Measurements from ENCODE around the gene NOSIP. TPM values are rescaled to one million over a fixed set of nuclear protein-coding genes. Genes with fewer than 3 reads are reported as not detected.
A peak's percentile ranks its signal among the peaks of the same experiment; 100 is the strongest.

NOSIP gene
- total and polyA plus RNA-seq, 3 experiments from 2014 or later, result 62.5 to 414 (median 64.3) TPM

- Mint-ChIP-seq H3K36me3 (peaks cover 0 to 31% (median 8%) of the 10 kb centered on the region in 3 donors), H3K4me3 (peak overlapping the region; percentile 85 to 96 (median 90)), H3K27me3 (peaks cover 0 to 5% of the 10 kb centered on the region in 2 donors), H3K4me1 (peaks cover 33 to 45% (median 34%) of the 10 kb centered on the region in 3 donors), H3K27ac (peak overlapping the region; percentile 77 to 95 (median 90)), H3K9me3 (no peaks in the 10 kb centered on the region)
- Histone ChIP-seq H3K36me3 (ENCODE audit: insufficient read depth, low read length) (peaks cover 8% of the 10 kb centered on the region), H3K9me3 (ENCODE audit: low read length) (no peaks in the 10 kb centered on the region), H3K27me3 (ENCODE audit: insufficient read depth, low read length, poor library complexity, severe bottlenecking) (no peaks in the 10 kb centered on the region), H3K4me1 (ENCODE audit: insufficient read depth, low read length) (peaks cover 26% of the 10 kb centered on the region), H3K4me3 (ENCODE audit: low read length) (peak overlapping the region; percentile 95), H3K27ac (ENCODE audit: low read depth, low read length) (peak overlapping the region; percentile 88)
- ChIA-PET POLR2A (interaction anchor here (0.5 to 1.5 kb wide), 14 partner anchors 10 to 339 kb away, joined by 3 to 23 read pairs (median 4); partner anchors contain the start of genes NOSIP, PRMT1, PRRG2 and RPS11), CTCF (interaction anchor here (0.8 to 1.5 kb wide), 5 partner anchors 9 to 89 kb away, joined by 3 to 6 read pairs (median 4); partner anchors contain the start of gene PRRG2)
- DNase-seq, result peak; percentile 91 to 98 (median 97)
Measured at GRCh38 chr19:49590071-49590970, 10.0 kb upstream of the NOSIP start.

GRCh38 chr19:49589502-49589905, 9.1 kb upstream of the NOSIP start:
- peaks cover 8% of the 10 kb centered on the region for H3K36me3 ChIP-seq (ENCODE audit: insufficient read depth, low read length)
- H3K27ac ChIP-seq (ENCODE audit: low read depth, low read length), result no peak overlapping the region
- no peaks in the 10 kb centered on the region for H3K27me3 ChIP-seq (ENCODE audit: insufficient read depth, low read length, poor library complexity, severe bottlenecking)
- POLR2A ChIA-PET, result interaction anchor here (0.5 to 1.5 kb wide), 6 partner anchors 9 to 340 kb away, joined by 3 to 23 read pairs (median 6); partner anchors contain the start of genes NOSIP, PRRG2, RPS11 and RRAS
- peak overlapping the region in 7 of 8 donors; percentile 31 to 95 (median 86) for H3K27ac Mint-ChIP-seq
- CTCF ChIA-PET, result interaction anchor here (0.8 to 1.5 kb wide), 4 partner anchors 8 to 87 kb away, joined by 3 to 6 read pairs (median 4); partner anchors contain the start of gene PRRG2
- H3K4me1 ChIP-seq (ENCODE audit: insufficient read depth, low read length), result peaks cover 26% of the 10 kb centered on the region
- peak overlapping the region in 3 of 7 donors; percentile 27 to 85 (median 56) for H3K4me3 Mint-ChIP-seq
- no peaks in the 10 kb centered on the region for H3K9me3 ChIP-seq (ENCODE audit: low read length)
- H3K4me1 Mint-ChIP-seq, result peaks cover 33 to 42% (median 34%) of the 10 kb centered on the region in 3 donors
- no peak overlapping the region for H3K4me3 ChIP-seq (ENCODE audit: low read length)
- no peaks in the 10 kb centered on the region for H3K9me3 Mint-ChIP-seq
- H3K36me3 Mint-ChIP-seq, result peaks cover 0 to 26% (median 8%) of the 10 kb centered on the region in 3 donors
- DNase-seq, result no peak
- H3K27me3 Mint-ChIP-seq, result peaks cover 0 to 5% of the 10 kb centered on the region in 2 donors

- Histone ChIP-seq H3K4me1 (ENCODE audit: insufficient read depth, low read length) (peaks cover 18% of the 10 kb centered on the region), H3K4me3 (ENCODE audit: low read length) (no peak overlapping the region), H3K9me3 (ENCODE audit: low read length) (no peaks in the 10 kb centered on the region), H3K27ac (ENCODE audit: low read depth, low read length) (no peak overlapping the region), H3K27me3 (ENCODE audit: insufficient read depth, low read length, poor library complexity, severe bottlenecking) (no peaks in the 10 kb centered on the region), H3K36me3 (ENCODE audit: insufficient read depth, low read length) (peaks cover under 1% of the 10 kb centered on the region)
- Mint-ChIP-seq H3K4me1 (peaks cover 26 to 32% (median 27%) of the 10 kb centered on the region in 3 donors), H3K27me3 (peaks cover 0 to 5% of the 10 kb centered on the region in 2 donors), H3K9me3 (no peaks in the 10 kb centered on the region), H3K27ac (peak overlapping the region; percentile 17 to 89 (median 61)), H3K36me3 (peaks cover 0 to 17% (median 2%) of the 10 kb centered on the region in 3 donors), H3K4me3 (peak overlapping the region in 2 of 7 donors; percentile 23 to 72)
- ChIA-PET POLR2A (interaction anchor here (0.6 to 0.7 kb wide), 2 partner anchors 19 to 54 kb away, joined by 3 to 5 read pairs; no protein-coding TSS in a partner anchor), CTCF (interaction anchor here (0.7 to 1.0 kb wide), 2 partner anchors 82 to 128 kb away, joined by 3 read pairs; no protein-coding TSS in a partner anchor)
- peak in 2 of 5 donors; percentile 42 to 54 for DNase-seq
Measured at GRCh38 chr19:49588365-49589122, 8.2 kb upstream of the NOSIP start.

GRCh38 chr19:49587227-49587626, 6.9 kb upstream of the NOSIP start:
- no peaks in the 10 kb centered on the region for H3K9me3 ChIP-seq (ENCODE audit: low read length)
- H3K27me3 Mint-ChIP-seq, result peaks cover 0 to 1% of the 10 kb centered on the region in 2 donors
- H3K4me1 Mint-ChIP-seq, result peaks cover 14 to 19% (median 14%) of the 10 kb centered on the region in 3 donors
- H3K4me1 ChIP-seq (ENCODE audit: insufficient read depth, low read length), result peaks cover 6% of the 10 kb centered on the region
- ChIA-PET POLR2A (interaction anchor here (0.6 kb wide), 1 partner anchor 127 kb away, joined by 4 read pairs; no protein-coding TSS in a partner anchor), CTCF (no interaction called here)
- no peaks in the 10 kb centered on the region for H3K9me3 Mint-ChIP-seq
- DNase-seq, result no peak
- no peak overlapping the region for H3K27ac ChIP-seq (ENCODE audit: low read depth, low read length)
- H3K27me3 ChIP-seq (ENCODE audit: insufficient read depth, low read length, poor library complexity, severe bottlenecking), result no peaks in the 10 kb centered on the region
- H3K36me3 Mint-ChIP-seq, result peaks cover 0 to 9% (median 0%) of the 10 kb centered on the region in 3 donors
- no peak overlapping the region for H3K4me3 ChIP-seq (ENCODE audit: low read length)
- H3K36me3 ChIP-seq (ENCODE audit: insufficient read depth, low read length), result no peaks in the 10 kb centered on the region
- H3K4me3 Mint-ChIP-seq, result no peak overlapping the region
- H3K27ac Mint-ChIP-seq, result no peak overlapping the region

DNA sequence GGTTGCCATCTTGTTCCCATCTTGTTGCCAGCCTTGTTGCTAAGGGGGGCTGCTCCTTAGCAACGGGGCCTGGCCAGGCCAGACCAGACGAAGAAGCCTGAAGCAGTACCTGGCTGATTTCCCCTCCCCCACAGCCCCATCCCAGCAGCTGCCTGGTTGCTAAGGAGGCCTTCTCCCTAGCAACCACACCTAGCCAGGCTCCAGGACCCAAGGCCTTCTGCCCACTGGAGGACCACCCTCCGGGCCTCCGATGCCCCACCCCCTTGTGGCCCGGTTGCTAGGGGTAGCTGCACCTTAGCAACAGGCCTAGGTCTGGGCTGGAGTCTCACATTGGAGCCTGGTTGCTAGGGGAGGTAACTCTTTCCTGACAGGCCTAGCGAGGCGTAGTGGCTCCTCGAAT, 4.7 kb upstream of the NOSIP start:
- ChIA-PET POLR2A (no interaction called here), CTCF (no interaction called here)
- H3K27me3 ChIP-seq (ENCODE audit: insufficient read depth, low read length, poor library complexity, severe bottlenecking), result no peaks in the 10 kb centered on the region
- no peak overlapping the region for H3K27ac ChIP-seq (ENCODE audit: low read depth, low read length)
- no peaks in the 10 kb centered on the region for H3K9me3 Mint-ChIP-seq
- H3K4me1 ChIP-seq (ENCODE audit: insufficient read depth, low read length), result peaks cover 6% of the 10 kb centered on the region
- H3K27me3 Mint-ChIP-seq, result no peaks in the 10 kb centered on the region
- no peak overlapping the region for H3K27ac Mint-ChIP-seq
- H3K36me3 ChIP-seq (ENCODE audit: insufficient read depth, low read length), result no peaks in the 10 kb centered on the region
- peaks cover 0 to 3% (median 0%) of the 10 kb centered on the region in 3 donors for H3K36me3 Mint-ChIP-seq
- no peak overlapping the region for H3K4me3 ChIP-seq (ENCODE audit: low read length)
- no peak overlapping the region for H3K4me3 Mint-ChIP-seq
- DNase-seq, result no peak
- H3K4me1 Mint-ChIP-seq, result peaks cover 15 to 24% (median 20%) of the 10 kb centered on the region in 3 donors
- no peaks in the 10 kb centered on the region for H3K9me3 ChIP-seq (ENCODE audit: low read length)

DNA sequence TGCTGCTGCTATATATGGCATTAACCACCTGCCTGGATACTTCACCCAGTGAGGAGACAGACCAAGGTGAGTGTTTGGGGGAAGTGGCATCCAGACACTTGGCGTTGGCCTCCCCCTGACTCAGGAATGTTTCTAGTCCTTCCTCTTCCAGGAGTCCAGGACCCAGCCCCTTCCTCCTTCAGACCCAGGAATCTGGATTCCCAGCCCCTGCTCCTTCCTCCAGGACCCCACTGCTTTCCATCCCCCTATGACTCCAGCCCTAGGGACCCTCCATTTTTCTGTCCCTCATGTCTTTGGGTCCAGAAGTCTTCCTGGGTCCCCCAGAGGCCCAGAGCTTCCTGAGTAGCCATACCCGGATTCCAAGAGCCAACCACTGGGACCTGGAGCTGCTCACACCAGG, 2.9 kb upstream of the NOSIP start:
- Mint-ChIP-seq H3K27me3 (no peaks in the 10 kb centered on the region), H3K9me3 (no peaks in the 10 kb centered on the region), H3K4me3 (no peak overlapping the region), H3K27ac (no peak overlapping the region), H3K4me1 (peaks cover 20 to 26% (median 23%) of the 10 kb centered on the region in 3 donors), H3K36me3 (peaks cover 0 to 7% (median 0%) of the 10 kb centered on the region in 3 donors)
- H3K4me1 ChIP-seq (ENCODE audit: insufficient read depth, low read length), result peaks cover 19% of the 10 kb centered on the region
- H3K9me3 ChIP-seq (ENCODE audit: low read length), result no peaks in the 10 kb centered on the region
- no peak for DNase-seq
- ChIA-PET POLR2A (interaction anchor here (0.7 kb wide), 1 partner anchor 151 kb away, joined by 3 read pairs; no protein-coding TSS in a partner anchor), CTCF (interaction anchor here (1.1 kb wide), 1 partner anchor 88 kb away, joined by 3 read pairs; no protein-coding TSS in a partner anchor)
- H3K27ac ChIP-seq (ENCODE audit: low read depth, low read length), result no peak overlapping the region
- no peaks in the 10 kb centered on the region for H3K36me3 ChIP-seq (ENCODE audit: insufficient read depth, low read length)
- no peak overlapping the region for H3K4me3 ChIP-seq (ENCODE audit: low read length)
- H3K27me3 ChIP-seq (ENCODE audit: insufficient read depth, low read length, poor library complexity, severe bottlenecking), result no peaks in the 10 kb centered on the region

- H3K9me3 ChIP-seq (ENCODE audit: low read length), result no peaks in the 10 kb centered on the region
- no peaks in the 10 kb centered on the region for H3K27me3 Mint-ChIP-seq
- ChIA-PET CTCF (interaction anchor here (1.1 to 4.3 kb wide), 8 partner anchors 9 to 96 kb away, joined by 3 to 29 read pairs (median 4); partner anchors contain the start of genes PRMT1 and RRAS), POLR2A (interaction anchor here (0.5 to 2.6 kb wide), 11 partner anchors 9 to 296 kb away, joined by 3 to 13 read pairs (median 4); partner anchors contain the start of genes BCL2L12, IRF3 and RRAS)
- no peaks in the 10 kb centered on the region for H3K36me3 ChIP-seq (ENCODE audit: insufficient read depth, low read length)
- peak within 1 kb of the TSS; percentile 65 to 98 (median 92) for H3K27ac Mint-ChIP-seq
- peak within 1 kb of the TSS; percentile 90 to 95 (median 94) for H3K4me3 Mint-ChIP-seq
- H3K27ac ChIP-seq (ENCODE audit: low read depth, low read length), result peak within 1 kb of the TSS; percentile 78
- no peaks in the 10 kb centered on the region for H3K27me3 ChIP-seq (ENCODE audit: insufficient read depth, low read length, poor library complexity, severe bottlenecking)
- H3K4me1 Mint-ChIP-seq, result peaks cover 27 to 37% (median 34%) of the 10 kb centered on the region in 3 donors
- peaks cover 24% of the 10 kb centered on the region for H3K4me1 ChIP-seq (ENCODE audit: insufficient read depth, low read length)
- no peak for DNase-seq
- H3K9me3 Mint-ChIP-seq, result no peaks in the 10 kb centered on the region
- H3K36me3 Mint-ChIP-seq, result peaks cover 0 to 18% (median 0%) of the 10 kb centered on the region in 3 donors
- peak within 1 kb of the TSS; percentile 93 for H3K4me3 ChIP-seq (ENCODE audit: low read length)
Measured at GRCh38 chr19:49581007-49581508, 702 bp upstream of the NOSIP start, which contains the start of gene PRRG2. Gene PRRG2 (plus strand): TSS chr19:49581316. CDS start chr19:49583220, 1,904 bp downstream.

All from CD8-positive, alpha-beta memory T cell (primary cell).